HG03064 (cell line): Measurements from ENCODE around the gene PTPRCAP.
"Not testable (repeated sequence)": the region's sequence is repeated elsewhere in the genome, so short reads cannot be mapped to it uniquely, and the experiment has no call there.

Experiments used
- ATAC-seq: cut with Tn5 transposase; IDR thresholded peaks from one replicate; pipeline ENCODE4 v1.9.1; 2021; ENCODE audit warnings: low read depth; ENCODE audit not compliant: unreplicated experiment

The PTPRCAP gene

DNA sequence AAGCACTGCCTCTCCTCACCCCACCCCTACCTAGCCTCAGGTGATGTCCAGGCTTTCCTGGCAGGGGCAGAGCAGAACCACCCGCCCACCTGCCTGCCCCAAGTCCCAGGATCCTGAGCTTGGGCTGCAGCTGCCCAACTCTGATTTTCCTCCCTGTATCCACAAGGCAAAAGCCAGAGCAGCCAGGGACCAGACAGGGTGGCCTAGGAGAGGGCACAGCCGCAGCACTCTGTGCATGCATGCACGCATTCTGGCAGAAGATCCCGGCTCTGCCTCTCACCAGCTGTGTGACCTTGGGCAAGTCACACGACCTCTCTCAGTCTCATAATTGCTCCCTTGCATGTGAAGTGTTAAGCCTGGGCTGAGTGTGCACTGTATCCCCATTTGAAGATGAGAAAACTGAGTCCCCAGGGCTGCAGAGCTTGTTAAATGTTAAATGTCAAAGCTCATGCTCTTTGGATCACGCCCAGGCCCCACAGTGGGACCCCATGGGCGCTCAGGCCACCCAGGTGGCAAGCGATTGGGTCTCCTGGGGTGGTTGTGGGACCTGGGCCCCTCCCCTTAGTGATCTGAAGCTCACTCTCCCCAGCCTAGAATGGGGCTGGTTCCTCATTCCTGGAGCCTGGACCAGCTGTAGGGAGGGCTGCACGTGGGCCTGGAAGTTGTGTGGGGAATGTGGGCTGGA, 24.8 kb downstream of the PTPRCAP start:
- ATAC-seq: no peak

GRCh38 chr11:67411785-67412152, 25.7 kb downstream of the PTPRCAP start:
- no peak for ATAC-seq

DNA sequence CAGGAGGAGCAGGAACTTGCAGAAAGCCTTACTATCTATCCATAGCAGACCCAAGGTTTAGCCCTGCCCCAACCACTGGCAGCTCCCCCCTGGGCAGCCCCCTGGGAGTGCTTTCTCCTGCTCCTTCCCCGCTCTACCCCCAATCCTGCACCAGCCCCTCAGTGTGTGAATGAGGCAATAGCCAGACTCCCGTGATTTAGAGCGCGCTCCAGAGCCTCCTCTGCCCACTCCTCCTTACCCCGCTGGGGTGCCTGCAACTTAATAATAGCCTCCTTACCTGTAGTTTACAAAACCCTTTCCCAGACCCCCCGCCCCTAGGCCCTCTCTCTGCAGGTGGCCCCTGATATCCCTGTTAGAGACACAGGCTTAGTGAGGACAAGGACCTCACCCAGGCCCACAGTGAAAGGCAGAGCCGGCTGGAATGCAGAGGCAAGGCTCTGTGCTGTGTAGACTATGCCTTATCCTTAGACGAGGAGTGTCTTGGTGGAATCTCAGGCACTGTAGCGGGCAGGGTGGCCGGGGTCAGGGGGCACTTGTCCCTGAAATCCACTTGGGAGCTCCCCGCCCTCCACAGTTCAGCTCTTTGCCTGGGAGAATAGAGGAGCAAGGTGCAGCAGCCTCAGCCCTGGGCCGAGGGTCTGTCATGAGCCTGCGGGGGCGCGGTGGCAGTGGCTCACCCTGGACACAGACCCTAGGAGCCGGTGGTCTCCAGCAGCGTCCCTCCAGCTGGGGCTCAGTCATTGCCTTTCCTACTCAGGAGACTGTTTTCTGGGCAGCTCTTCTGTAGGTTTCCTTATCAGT, 26.3 kb downstream of the PTPRCAP start:
- no peak for ATAC-seq

- no peak for ATAC-seq
These were observed 27.1 kb downstream of the PTPRCAP start for GRCh38 chr11:67410369-67410831.

- no peak for ATAC-seq
These were observed 27.6 kb downstream of the PTPRCAP start for GRCh38 chr11:67409781-67410368.

GRCh38 chr11:67409261-67409666, 28.2 kb downstream of the PTPRCAP start:
- ATAC-seq: no peak

DNA sequence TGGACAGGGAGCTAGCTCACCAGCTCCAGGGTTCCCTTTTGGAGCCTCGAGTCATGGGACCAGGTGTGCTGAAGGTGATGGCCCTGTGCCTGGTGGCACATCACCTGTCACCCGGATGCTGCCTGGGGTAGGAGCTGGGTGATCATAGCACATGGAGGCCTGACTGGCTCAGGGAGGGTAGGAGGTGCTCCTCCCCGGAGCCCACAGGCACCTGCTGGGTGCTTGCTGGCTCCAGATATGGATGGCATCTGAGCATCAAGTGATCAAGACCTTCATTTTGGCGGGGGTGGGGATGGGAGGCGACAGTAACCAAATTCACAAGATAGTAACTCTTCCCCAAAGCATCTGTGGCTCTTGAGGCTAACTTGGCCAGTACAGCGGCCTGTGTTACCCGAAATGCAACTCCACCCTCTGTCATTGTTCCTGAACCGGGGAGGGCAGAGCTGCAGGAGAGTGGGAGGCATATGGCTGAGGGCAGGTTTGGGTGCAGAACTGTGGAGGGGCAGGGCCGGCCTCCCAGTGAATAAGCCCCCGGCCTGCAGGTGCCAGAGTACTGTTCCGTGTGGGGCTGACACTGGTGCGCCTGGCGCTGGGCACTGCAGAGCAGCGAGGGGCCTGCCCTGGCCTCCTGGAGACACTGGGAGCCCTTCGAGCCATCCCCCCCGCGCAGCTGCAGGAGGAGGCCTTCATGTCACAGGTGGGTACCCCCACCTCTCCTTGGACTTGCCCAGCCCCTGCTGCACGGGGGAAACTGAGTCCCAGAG, 28.9 kb downstream of the PTPRCAP start:
- no peak for ATAC-seq

DNA sequence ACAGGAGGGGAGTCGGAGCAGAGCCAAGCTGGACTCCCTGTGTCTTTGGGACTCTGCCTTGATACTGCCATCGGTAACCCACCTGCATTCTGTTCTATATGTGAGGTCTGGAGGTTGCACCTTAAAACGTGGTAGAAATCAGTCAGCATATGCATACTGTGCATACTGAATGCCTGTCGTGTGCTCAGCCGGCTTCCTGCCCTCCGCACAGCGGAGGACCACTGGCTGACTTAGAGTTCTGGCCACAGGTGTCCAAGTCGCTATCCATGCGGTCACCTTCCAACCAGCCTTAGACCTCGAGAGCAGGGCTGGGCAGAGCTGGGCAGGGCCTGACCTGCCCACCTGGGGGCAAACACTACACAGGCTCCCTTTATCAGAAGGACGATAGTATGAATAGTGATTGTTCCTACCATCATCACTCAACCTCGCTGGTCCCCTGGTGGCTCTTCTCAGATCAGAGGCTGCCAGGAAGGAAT, 29.8 kb downstream of the PTPRCAP start:
- no peak for ATAC-seq

DNA sequence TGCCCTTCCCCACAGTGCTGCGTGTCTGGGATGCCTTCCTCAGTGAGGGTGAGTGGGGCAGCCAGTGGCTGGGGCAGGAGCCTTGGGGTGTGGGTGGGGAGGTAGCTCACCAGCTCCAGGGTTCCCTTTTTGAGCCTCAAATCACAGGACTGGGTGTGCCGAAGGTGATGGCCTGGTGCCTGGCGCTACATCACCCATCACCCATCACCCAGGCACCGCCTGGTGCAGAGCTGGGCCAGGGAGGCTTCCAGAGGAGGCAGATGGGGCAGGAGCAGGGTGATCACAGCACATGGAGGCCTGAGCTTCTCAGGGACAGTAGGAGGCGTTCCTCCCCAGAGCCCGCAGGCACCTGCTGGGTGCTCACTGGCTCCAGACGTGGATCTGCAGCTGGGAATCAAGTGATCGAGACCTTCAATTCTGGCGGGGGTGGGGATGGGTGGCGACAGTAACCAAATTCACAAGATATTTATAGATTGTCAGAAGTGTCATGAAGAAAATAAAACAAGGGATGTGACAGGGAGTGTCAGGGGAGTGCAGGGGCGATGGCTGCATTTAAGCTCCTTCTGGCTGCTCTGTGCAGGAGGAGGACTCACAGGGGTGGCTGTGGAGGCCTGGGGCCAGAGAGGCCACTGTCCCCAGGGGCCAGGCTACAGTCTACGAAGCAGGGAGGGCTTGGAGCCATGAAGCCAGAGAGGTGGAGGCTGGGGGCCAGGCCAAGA, 30.4 kb downstream of the PTPRCAP start:
- no peak for ATAC-seq

DNA sequence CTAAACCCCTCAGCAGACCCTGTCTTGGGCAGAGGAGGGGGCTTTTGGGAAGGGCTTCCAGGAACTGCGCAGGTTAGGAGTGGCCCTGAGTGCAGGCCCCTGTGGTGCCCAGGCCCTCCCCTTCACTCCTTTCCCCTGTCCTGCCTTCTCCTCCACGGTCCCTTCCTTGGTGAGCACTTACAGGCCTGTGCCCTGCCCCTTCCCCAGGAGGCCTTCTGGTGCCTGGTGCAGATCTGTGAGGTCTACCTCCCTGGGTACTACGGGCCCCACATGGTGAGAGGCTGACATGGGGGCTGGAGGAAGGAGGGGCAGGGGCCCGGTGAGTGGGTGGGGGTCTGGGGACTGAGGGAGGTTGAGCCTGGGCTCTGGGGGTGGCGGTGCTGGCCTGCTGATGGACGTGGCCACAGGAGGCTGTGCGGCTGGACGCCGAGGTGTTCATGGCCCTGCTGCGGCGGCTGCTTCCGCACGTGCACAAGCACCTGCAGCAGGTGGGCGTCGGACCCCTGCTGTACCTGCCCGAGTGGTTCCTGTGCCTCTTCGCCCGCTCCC, 31.0 kb downstream of the PTPRCAP start:
- ATAC-seq: no peak

DNA sequence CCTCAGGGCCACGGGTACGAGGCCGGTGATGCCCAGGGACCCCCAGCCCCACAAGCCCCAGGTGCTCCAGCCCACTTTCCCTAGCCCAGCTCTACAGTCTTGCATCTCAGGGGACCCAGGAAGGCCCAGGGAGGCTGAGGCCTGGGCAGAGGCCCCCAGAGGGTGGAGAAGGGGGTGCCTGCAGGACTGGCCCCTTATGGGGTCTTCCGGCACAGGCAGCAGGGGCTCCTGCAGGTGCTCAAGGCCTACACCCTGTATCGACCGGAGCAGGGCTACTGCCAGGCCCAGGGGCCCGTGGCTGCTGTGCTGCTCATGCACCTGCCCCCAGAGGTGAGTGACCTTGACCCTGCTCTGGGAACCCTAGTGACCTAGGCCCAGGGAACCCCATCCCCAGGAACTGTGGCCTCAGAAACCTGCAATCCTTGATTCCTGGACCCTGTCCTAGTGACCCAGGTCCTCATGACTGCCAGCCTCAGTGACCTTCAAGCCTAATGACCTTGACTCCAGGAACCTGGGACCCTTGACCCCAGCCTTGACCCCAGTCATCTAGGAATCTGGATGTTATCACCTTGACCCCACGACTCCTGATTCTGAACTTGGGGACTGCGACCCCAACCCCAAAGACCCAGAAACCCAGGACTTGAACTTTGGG, 31.7 kb downstream of the PTPRCAP start:
- ATAC-seq: no peak

GRCh38 chr11:67405196-67405567, 32.3 kb downstream of the PTPRCAP start:
- no peak for ATAC-seq

- ATAC-seq: no peak
These were observed 32.8 kb downstream of the PTPRCAP start for GRCh38 chr11:67404515-67405195.

- ATAC-seq: not testable (repeated sequence)
These were observed 34.4 kb downstream of the PTPRCAP start for GRCh38 chr11:67403085-67403484.

DNA sequence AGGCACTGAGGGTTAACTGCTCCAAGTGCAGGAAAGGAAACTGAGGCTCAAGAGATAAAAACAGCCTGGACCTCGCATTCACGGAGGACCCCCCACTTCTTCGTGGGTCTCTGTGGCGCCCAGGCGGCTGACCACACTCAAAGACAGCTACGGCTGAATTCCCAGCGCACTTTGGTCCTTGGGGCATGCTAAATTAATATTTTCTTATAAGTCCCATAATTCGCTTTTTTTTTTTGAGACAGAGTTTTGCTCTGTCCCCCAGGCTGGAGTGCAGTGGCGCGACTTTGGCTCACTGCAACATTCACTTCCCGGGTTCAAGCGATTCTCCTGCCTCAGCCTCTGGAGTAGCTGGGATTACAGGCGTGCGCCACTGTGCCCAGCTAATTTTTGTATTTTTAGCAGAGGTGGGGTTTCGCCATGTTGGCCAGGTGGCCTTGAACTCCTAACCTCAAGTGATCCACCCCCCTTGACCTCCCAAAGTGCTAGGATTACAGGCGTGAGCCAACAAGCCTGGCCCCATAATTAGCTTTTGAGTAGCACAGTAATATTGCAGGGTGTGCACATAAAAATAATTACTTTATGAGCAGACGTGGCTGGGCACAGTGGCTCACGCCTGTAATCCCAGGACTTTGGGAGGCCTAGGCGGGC, 35.2 kb downstream of the PTPRCAP start:
- not testable (repeated sequence) for ATAC-seq

- peak; percentile 50 for ATAC-seq
These were observed 35.8 kb downstream of the PTPRCAP start, which contains the start of gene PPP1CA for GRCh38 chr11:67401495-67402191. Gene PPP1CA (minus strand): TSS chr11:67401858. CDS start chr11:67401782, 76 bp downstream.

- no peak for ATAC-seq
These were observed 36.5 kb downstream of the PTPRCAP start for GRCh38 chr11:67400942-67401494.
